BE2C (cell line): ENCODE measurements around the gene PRPF40B. TPM values are rescaled to one million over a fixed set of nuclear protein-coding genes. Genes with fewer than 3 reads are reported as not detected.

Experiments used
- DNase-seq: peaks from one replicate; pipeline ENCODE4 v3.0.0-alpha.2; 2020
- H3K27me3 ChIP-seq: fragments of 250-450 bp; sonication (Bioruptor Pico); 2 replicates; pipeline ENCODE4 v1.5.1; 2020; ENCODE audit warnings: mild to moderate bottlenecking
- H3K36me3 ChIP-seq: fragments of 250-450 bp; sonication (Bioruptor Pico); 2 replicates; pipeline ENCODE4 v1.5.1; 2020; ENCODE audit warnings: mild to moderate bottlenecking
- H3K4me1 ChIP-seq: fragments of 250-450 bp; sonication (Bioruptor Pico); 2 replicates; pipeline ENCODE4 v1.5.1; 2020
- H3K4me3 ChIP-seq: 2 replicates; pipeline ENCODE4 v1.5.1; 2011; ENCODE audit warnings: low read depth, low read length
- H3K9me3 ChIP-seq: fragments of 250-450 bp; sonication (Bioruptor Pico); 2 replicates; pipeline ENCODE4 v1.5.1; 2020
- polyA plus RNA-seq: library from polyadenylated mRNA; unstranded; fragments of >200 nt; gene quantifications from one replicate; pipeline ENCODE4 v1.2.1, GENCODE V29; 2012; ENCODE audit warnings: low read depth, missing spikeins; ENCODE audit not compliant: insufficient read length, insufficient read depth
- TF ChIP-seq, protein P1 (sequence below): IDR thresholded peaks from 2 replicates; pipeline ENCODE4 v1.5.1; 2012; ENCODE audit warnings: mild to moderate bottlenecking, low read depth, low read length

PRPF40B gene
- polyA plus RNA-seq, result 32.2 TPM

DNA sequence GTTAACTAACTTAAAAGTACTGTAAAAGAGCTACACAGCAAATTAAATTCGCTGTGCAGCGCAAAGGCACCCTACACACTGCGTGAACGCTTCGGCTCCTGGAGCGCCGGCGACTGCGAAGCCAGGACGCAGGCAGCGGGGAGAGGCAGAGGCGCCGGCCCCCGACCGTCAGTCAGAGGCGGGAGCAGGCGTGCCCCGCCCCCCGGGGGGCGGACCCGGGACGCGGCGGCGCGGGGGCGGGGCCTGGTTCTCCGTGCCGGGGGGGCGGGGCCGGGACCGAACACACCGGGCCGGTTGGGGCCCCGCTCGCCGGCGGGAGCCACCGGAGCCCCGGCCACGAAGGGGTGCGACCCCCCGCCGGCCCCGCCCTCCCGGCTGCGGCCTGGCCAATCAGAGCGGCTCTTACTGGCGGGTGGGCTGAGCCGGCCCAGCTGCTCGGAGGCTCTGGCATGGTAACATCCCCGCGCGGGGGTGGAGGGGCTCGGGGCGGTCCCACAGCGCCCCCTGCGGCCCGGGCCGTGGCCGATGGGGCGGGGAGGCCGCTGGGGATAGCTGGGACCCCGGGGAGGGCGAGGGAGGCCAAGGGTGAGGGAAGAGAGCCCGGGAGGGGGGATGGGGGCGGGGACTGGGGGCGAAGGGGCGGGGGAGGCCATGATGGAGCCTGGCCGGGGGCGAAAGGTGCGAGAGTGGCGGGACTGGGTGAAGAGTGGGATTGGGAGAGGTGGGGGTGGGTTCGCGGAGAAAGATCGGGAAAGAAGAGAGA, at the start of gene PRPF40B:
PRPF40B (plus strand) TSS at position 420 of the 763 bp plus-strand sequence; CDS start at position 450, 30 bp downstream.
- peak; percentile 93 for DNase-seq

DNA sequence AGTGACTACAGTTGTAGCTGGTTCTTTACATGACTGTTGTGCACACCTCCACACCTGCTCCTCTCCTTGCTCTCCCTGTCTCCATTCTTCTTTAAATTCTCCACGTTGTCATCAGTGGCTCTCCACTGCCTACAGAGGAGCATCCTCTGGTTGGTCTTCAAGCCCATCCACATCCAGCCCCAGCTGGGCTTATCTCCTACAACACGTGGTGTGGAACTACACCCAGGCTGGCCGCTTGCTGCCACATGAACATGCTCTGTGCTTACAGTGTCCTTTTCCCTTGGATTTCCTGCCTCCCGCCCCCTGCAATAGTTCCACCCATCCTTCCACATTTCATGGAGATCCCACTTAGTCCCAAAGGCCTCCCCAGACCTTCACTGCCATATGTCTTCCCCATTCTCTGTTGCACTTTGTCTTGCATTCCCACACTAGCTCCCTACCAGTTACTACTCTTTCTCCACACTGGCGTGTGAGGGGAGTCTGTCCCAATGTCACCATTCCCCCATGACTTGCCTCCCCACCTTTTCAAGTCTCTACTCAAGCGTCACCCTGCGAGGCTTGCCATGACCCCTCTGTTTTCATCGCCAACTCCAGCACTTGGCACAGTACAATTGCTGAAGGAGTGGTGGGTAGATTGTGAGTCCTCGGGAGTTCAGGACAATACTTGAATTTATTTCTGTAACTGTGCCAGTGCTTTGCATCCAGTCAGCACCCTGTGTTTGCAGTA, 45.6 kb upstream of the PRPF40B start:
- Histone ChIP-seq H3K9me3 (no peaks in the 10 kb centered on the region), H3K36me3 (peaks cover 15% of the 10 kb centered on the region), H3K27me3 (no peaks in the 10 kb centered on the region), H3K4me3 (no peak overlapping the region), H3K4me1 (peaks cover 1% of the 10 kb centered on the region; the same call in 1 of the 2 replicates)
- TF ChIP-seq, protein P1, sequence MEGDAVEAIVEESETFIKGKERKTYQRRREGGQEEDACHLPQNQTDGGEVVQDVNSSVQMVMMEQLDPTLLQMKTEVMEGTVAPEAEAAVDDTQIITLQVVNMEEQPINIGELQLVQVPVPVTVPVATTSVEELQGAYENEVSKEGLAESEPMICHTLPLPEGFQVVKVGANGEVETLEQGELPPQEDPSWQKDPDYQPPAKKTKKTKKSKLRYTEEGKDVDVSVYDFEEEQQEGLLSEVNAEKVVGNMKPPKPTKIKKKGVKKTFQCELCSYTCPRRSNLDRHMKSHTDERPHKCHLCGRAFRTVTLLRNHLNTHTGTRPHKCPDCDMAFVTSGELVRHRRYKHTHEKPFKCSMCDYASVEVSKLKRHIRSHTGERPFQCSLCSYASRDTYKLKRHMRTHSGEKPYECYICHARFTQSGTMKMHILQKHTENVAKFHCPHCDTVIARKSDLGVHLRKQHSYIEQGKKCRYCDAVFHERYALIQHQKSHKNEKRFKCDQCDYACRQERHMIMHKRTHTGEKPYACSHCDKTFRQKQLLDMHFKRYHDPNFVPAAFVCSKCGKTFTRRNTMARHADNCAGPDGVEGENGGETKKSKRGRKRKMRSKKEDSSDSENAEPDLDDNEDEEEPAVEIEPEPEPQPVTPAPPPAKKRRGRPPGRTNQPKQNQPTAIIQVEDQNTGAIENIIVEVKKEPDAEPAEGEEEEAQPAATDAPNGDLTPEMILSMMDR, result no peak
- DNase-seq, result no peak

More for the DNA sequence above, at the start of gene PRPF40B:
- H3K4me1 ChIP-seq, result no peaks in the 10 kb centered on the region
- TF ChIP-seq, protein P1, result peak; percentile 50
- no peaks in the 10 kb centered on the region for H3K9me3 ChIP-seq
- H3K36me3 ChIP-seq, result no peaks in the 10 kb centered on the region
- H3K27me3 ChIP-seq, result no peaks in the 10 kb centered on the region
- H3K4me3 ChIP-seq, result peak within 1 kb of the TSS; percentile 76

DNA sequence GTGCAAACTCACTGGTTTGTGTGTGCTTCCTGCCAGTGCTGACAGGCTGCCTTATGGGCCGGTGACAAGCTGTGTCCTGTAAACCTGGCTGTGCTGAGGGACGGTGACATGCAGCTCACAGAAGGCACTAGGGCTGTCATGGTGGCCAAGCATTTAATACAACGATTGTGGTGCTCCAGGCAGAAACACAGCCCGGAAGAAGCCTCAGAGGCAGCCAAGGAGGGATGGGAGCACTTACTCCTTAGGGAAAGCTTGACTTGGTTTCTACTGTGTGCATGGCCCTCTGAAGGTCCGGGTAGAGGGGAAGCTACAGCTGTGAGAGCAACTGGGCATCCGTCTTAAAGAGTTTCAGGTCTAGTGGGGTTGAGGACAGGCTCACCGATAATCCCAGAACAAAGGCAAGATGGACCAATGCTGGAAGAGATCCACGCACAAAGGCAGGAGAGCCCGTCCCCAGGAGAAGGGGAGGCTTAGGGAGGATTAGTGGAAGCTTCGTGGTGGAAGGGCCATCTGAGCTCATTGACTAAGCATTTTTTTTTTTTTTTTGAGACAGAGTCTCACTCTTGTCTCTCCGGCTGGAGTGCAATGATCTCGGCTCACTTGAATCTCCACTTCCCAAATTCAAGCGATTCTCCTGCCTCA, 44.8 kb upstream of the PRPF40B start:
- Histone ChIP-seq H3K27me3 (no peaks in the 10 kb centered on the region), H3K36me3 (peaks cover 11% of the 10 kb centered on the region), H3K9me3 (no peaks in the 10 kb centered on the region), H3K4me3 (no peak overlapping the region), H3K4me1 (peaks cover 3% of the 10 kb centered on the region; the same call in 1 of the 2 replicates)
- no peak for DNase-seq
- TF ChIP-seq, protein P1, result no peak

DNA sequence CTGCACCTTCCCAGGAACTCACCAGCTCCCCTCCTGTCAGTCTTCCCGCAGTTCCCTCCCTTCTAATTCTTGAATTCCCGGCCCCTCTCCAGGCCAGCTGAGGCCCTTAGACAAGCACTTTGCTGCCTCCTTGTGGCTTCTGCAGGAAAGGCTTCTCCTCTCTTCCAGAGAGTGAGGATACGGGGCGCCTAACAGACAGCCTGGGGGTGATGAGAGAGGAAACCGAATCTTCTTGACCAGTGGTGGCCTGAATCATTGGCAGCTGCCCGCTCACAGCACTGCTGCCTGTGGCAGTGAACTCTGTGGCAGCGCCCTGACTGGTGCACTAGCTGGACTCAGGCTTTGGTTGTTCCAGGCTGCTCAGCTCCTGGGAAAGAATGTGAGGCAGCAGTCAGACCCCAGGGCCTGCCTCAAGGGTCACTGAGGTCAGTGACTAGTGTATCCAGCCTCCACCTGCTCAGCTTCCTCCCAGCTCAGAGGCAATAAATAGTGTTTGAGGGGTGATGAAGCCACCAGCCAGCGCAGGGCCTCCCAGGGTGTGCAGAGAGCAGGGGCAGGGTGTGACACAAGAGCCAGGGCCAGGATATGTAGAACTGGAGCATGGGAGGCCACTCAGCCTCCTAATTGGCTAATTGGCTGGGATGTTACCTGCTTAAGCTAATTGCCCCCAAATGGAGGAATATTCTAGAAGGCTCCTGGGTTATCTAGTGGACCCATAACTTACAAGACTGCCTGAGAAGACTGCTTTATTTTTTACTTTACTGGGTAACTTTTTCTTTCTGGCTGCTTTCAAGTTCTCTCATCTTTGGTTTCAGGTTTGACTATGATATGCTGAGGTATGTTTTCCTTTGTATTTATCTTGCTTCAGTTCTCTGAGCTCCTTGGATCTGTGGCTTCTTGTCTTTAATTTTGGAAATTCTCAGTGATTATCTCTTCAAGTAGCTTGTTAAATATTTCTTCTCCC, 42.5 kb upstream of the PRPF40B start:
- peaks cover 7% of the 10 kb centered on the region for H3K36me3 ChIP-seq
- no peaks in the 10 kb centered on the region for H3K27me3 ChIP-seq
- peak; percentile 86 for DNase-seq
- H3K4me3 ChIP-seq, result no peak overlapping the region
- no peaks in the 10 kb centered on the region for H3K9me3 ChIP-seq
- TF ChIP-seq, protein P1, result peak; percentile 96
- H3K4me1 ChIP-seq, result peaks cover 3% of the 10 kb centered on the region; the same call in 1 of the 2 replicates

DNA sequence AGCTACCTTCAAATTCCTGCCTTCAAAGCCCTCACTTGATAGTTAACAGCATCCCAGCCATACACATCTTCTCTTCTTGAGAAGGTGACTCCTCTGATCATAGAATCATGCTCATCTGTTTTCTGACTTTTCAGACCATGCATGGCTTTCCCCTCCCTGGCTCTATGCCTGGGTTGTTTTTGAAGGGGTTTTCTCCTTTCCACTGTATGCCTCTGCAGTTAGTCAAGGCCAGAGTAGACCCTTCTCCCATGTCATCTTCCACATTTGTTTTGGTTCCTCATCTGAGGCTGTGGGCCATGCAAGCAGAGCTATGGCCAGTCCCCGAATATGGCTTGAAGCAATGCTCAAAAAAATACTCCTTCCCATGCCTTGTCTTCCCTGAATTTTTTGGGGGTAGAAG, 41.2 kb upstream of the PRPF40B start:
- H3K36me3 ChIP-seq, result peaks cover 9% of the 10 kb centered on the region
- TF ChIP-seq, protein P1, result no peak
- H3K4me3 ChIP-seq, result no peak overlapping the region
- H3K9me3 ChIP-seq, result no peaks in the 10 kb centered on the region
- DNase-seq, result no peak
- peaks cover 3% of the 10 kb centered on the region; the same call in 1 of the 2 replicates for H3K4me1 ChIP-seq
- H3K27me3 ChIP-seq, result no peaks in the 10 kb centered on the region
